Globus pallidus (tissue), 1 donor: ENCODE data around the gene FAM81A.
"Not testable (repeated sequence)": the region's sequence is repeated elsewhere in the genome, so short reads cannot be mapped to it uniquely, and the experiment has no call there.

Experiments used
- DNase-seq: peaks from one replicate; pipeline ENCODE4 v3.0.0-alpha.2; 2015; ENCODE audit warnings: low spot score

Gene FAM81A

GRCh38 chr15:59437817-59438624, at the start of gene FAM81A:
TSS of gene FAM81A (plus strand) at chr15:59438186. CDS start at chr15:59458627, 20,441 bp downstream.
- DNase-seq = peak; percentile 78

- no peak for DNase-seq
These were observed 49.3 kb upstream of the FAM81A start for GRCh38 chr15:59388670-59389069.

GRCh38 chr15:59392299-59392698, 45.7 kb upstream of the FAM81A start:
- no peak for DNase-seq

GRCh38 chr15:59394166-59394661, 43.8 kb upstream of the FAM81A start:
- no peak for DNase-seq

GRCh38 chr15:59396211-59396610, 41.8 kb upstream of the FAM81A start:
- DNase-seq = no peak

GRCh38 chr15:59396679-59397078, 41.3 kb upstream of the FAM81A start:
- no peak for DNase-seq

- DNase-seq = no peak
These were observed 39.8 kb upstream of the FAM81A start for GRCh38 chr15:59398220-59398619.

- DNase-seq = peak; percentile 48
These were observed 38.4 kb upstream of the FAM81A start for GRCh38 chr15:59399465-59400102.

- no peak for DNase-seq
These were observed 37.7 kb upstream of the FAM81A start for GRCh38 chr15:59400103-59400813.

- DNase-seq = not testable (repeated sequence)
These were observed 36.7 kb upstream of the FAM81A start for GRCh38 chr15:59401051-59401823.

- no peak for DNase-seq
These were observed 36.0 kb upstream of the FAM81A start for GRCh38 chr15:59401824-59402569.

- DNase-seq = no peak
These were observed 32.9 kb upstream of the FAM81A start for GRCh38 chr15:59405079-59405478.

GRCh38 chr15:59406446-59406845, 31.5 kb upstream of the FAM81A start:
- peak; percentile 22 for DNase-seq

- DNase-seq = no peak
These were observed 30.0 kb upstream of the FAM81A start for GRCh38 chr15:59407946-59408345.

- DNase-seq = no peak
These were observed 27.5 kb upstream of the FAM81A start for GRCh38 chr15:59410391-59410896.

GRCh38 chr15:59413577-59413976, 24.4 kb upstream of the FAM81A start:
- DNase-seq = no peak

GRCh38 chr15:59416816-59417215, 21.2 kb upstream of the FAM81A start:
- DNase-seq = no peak

GRCh38 chr15:59419170-59419569, 18.8 kb upstream of the FAM81A start:
- no peak for DNase-seq

GRCh38 chr15:59420108-59420507, 17.9 kb upstream of the FAM81A start:
- DNase-seq = no peak

GRCh38 chr15:59420986-59421618, 16.9 kb upstream of the FAM81A start:
- DNase-seq = no peak
